K562 (cell line): ENCODE data around the gene RHOU. TPM values are rescaled to one million over a fixed set of nuclear protein-coding genes. Genes with fewer than 3 reads are reported as not detected.

Experiments used
- ATAC-seq: fragments of 200-7000 bp; cut with Tn5 transposase; 3 replicates; pipeline ENCODE4 v1.9.1; 2020; ENCODE audit warnings: moderate library complexity
- BruUV-seq: library from RNA; stranded (reverse); fragments of 400-500 nt; replicated peaks from 2 replicates; lab custom pipeline; 2021; lab: Mats Ljungman, UMichigan
- CTCF ChIA-PET: fragments of 300-600 bp; formaldehyde crosslinking; extraction: SDS; loops from one replicate; lab custom pipeline; 2021; ENCODE audit warnings: low intra/inter-chr PET ratio; lab: Yijun Ruan, JAX
- POLR2A ChIA-PET: fragments of 300-600, 350-650 bp; sonication (Branson Sonifier 250); formaldehyde crosslinking; extraction: SDS; loops from one replicate; lab custom pipeline; 2021; ENCODE audit warnings: antibody characterized with exemption, inconsistent platforms; lab: Yijun Ruan, JAX
- DNase-seq, 4 experiments: peaks; one replicate each; pipeline versions ENCODE4 v3.0.0 to v3.0.0-alpha.2; 2011 to 2018; ENCODE audit warnings: low spot score in 3 of 4, mixed read lengths in 3 of 4; ENCODE audit errors: extremely low read depth in 1 of 4
- FAIRE-seq: peaks from 2 replicates; lab custom pipeline; 2011; peaks lifted over from hg19 to GRCh38; lab: Jason Lieb, UNC
- H2AFZ ChIP-seq: 2 replicates; pipeline ENCODE4 v1.6.0; 2011; ENCODE audit warnings: low read depth, low read length, control low read depth, inconsistent platforms
- H3K27ac ChIP-seq: fragments of 200-600 bp; 3 replicates; pipeline ENCODE4 v1.8.0; 2011; ENCODE audit warnings: low read depth, mild to moderate bottlenecking, control low read depth, inconsistent platforms, low read length, moderate library complexity, mixed read lengths; ENCODE audit errors: extremely low read depth
- H3K27me3 ChIP-seq, 2 experiments: fragments of 300-600 bp in 1 of 2; 2 replicates in 1 of 2; 3 replicates in 1 of 2; pipeline versions ENCODE4 v1.6.0 to v1.8.0; 2011; ENCODE audit warnings: inconsistent platforms in 2 of 2, low read length in 2 of 2, mild to moderate bottlenecking in 1 of 2, mixed read lengths in 1 of 2, moderate library complexity in 1 of 2; ENCODE audit not compliant: control insufficient read depth in 2 of 2, insufficient read depth in 2 of 2
- H3K36me3 ChIP-seq: fragments of 300-600 bp; 3 replicates; pipeline ENCODE4 v1.8.0; 2011; ENCODE audit warnings: mild to moderate bottlenecking, low read length, inconsistent platforms; ENCODE audit not compliant: control insufficient read depth, insufficient read depth
- H3K4me1 ChIP-seq, 2 experiments: fragments of 200-600 bp in 1 of 2; replicated peaks in 1 of 2; 2 replicates in 1 of 2; 3 replicates in 1 of 2; pipeline versions ENCODE4 v1.5.1 to v1.8.0; 2011; ENCODE audit warnings: inconsistent platforms in 2 of 2, low read length in 2 of 2, mild to moderate bottlenecking in 1 of 2, mixed read lengths in 1 of 2, moderate library complexity in 1 of 2; ENCODE audit not compliant: control insufficient read depth in 2 of 2, insufficient read depth in 2 of 2
- H3K4me2 ChIP-seq: 2 replicates; pipeline ENCODE4 v1.6.1; 2011; ENCODE audit warnings: low read length, control low read depth, inconsistent platforms, mixed read lengths; ENCODE audit not compliant: insufficient read depth
- H3K4me3 ChIP-seq: fragments of 200-600 bp; sonication (generic), shearing (Covaris generic); 2 replicates; pipeline ENCODE4 v1.5.1; 2016; ENCODE audit warnings: control low read depth, inconsistent platforms
- H3K79me2 ChIP-seq: fragments of 200-600 bp; 3 replicates; pipeline ENCODE4 v1.8.0; 2011; ENCODE audit warnings: low read length, inconsistent platforms; ENCODE audit not compliant: control insufficient read depth, insufficient read depth
- H3K9ac ChIP-seq, 2 experiments: 2 replicates each; pipeline versions ENCODE4 v1.6.0 to v1.6.1; 2011; ENCODE audit warnings: low read depth in 2 of 2, low read length in 2 of 2, control low read depth in 1 of 2, inconsistent platforms in 1 of 2, mild to moderate bottlenecking in 1 of 2, mixed read lengths in 1 of 2; ENCODE audit not compliant: insufficient read depth in 1 of 2
- H3K9me1 ChIP-seq: one replicate; pipeline ENCODE4 v1.6.0; 2011; ENCODE audit warnings: inconsistent platforms, mild to moderate bottlenecking, low read length, moderate library complexity; ENCODE audit not compliant: control insufficient read depth, insufficient read depth
- H3K9me3 ChIP-seq: replicated peaks from 2 replicates; pipeline ENCODE4 v1.5.1; 2011; ENCODE audit warnings: low read depth, low read length, inconsistent platforms; ENCODE audit not compliant: control insufficient read depth, insufficient read depth
- H4K20me1 ChIP-seq: replicated peaks from 2 replicates; pipeline ENCODE4 v1.6.1; 2011; ENCODE audit warnings: low read length, inconsistent platforms, mixed read lengths; ENCODE audit not compliant: control insufficient read depth, insufficient read depth
- ATF7 ChIP-seq: fragments of 450-650 bp; IDR thresholded peaks from 2 replicates; pipeline ENCODE4 v1.7.1; 2014; ENCODE audit warnings: mild to moderate bottlenecking, moderate library complexity
- CSDE1 ChIP-seq, 2 experiments: fragments of 450-650 bp; IDR thresholded peaks; 2 replicates each; pipeline ENCODE4 v1.6.1; 2016; ENCODE audit warnings: mild to moderate bottlenecking in 1 of 2
- ESRRA ChIP-seq: fragments of 450-650 bp; IDR thresholded peaks from 2 replicates; pipeline ENCODE4 v1.6.1; 2014; ENCODE audit warnings: low read depth, mild to moderate bottlenecking, moderate library complexity, borderline replicate concordance
- LCOR ChIP-seq: sonication (generic); formaldehyde crosslinking; IDR thresholded peaks from 2 replicates; pipeline ENCODE4 v1.8.0; 2022; ENCODE audit warnings: mild to moderate bottlenecking, missing genetic modification reagents
- POLR2H ChIP-seq: IDR thresholded peaks from 2 replicates; pipeline ENCODE4 v1.6.1; 2016; ENCODE audit warnings: missing genetic modification characterization, low read depth, mild to moderate bottlenecking, control low read depth, missing compliant biosample characterization, moderate library complexity
- POLR3G ChIP-seq: IDR thresholded peaks from 2 replicates; pipeline ENCODE4 v1.6.1; 2011; ENCODE audit not compliant: insufficient read length, insufficient replicate concordance; ENCODE audit errors: extremely low read depth
- SRSF9 ChIP-seq: fragments of 200-400 bp; formaldehyde crosslinking; IDR thresholded peaks from 2 replicates; pipeline ENCODE4 v1.6.1; 2017; ENCODE audit warnings: low read depth, low read length, borderline replicate concordance
- TARDBP ChIP-seq: fragments of 450-650 bp; IDR thresholded peaks from 2 replicates; pipeline ENCODE4 v1.6.1; 2016
- TBL1XR1 ChIP-seq, 2 experiments: IDR thresholded peaks; 2 replicates each; pipeline ENCODE4 v1.6.1; 2012; ENCODE audit warnings: improper control_type of control experiment in 2 of 2, low read length in 2 of 2, mild to moderate bottlenecking in 1 of 2
- ZNF263 ChIP-seq: sonication (generic); formaldehyde crosslinking; IDR thresholded peaks from 2 replicates; pipeline ENCODE4 v1.8.0; 2022; ENCODE audit warnings: mild to moderate bottlenecking, missing genetic modification reagents, borderline replicate concordance
- WGBS: fragments of 100-300 bp; shearing (Covaris generic); methylation state at CpG from one replicate; pipeline ENCODE4 v1.1.6; 2016; ENCODE audit warnings: low coverage, mixed read lengths; ENCODE audit not compliant: insufficient coverage; ENCODE audit errors: missing lambda C conversion rate; 5-methylcytosine and 5-hydroxymethylcytosine counted together
- in situ Hi-C: fragments of 300-500 bp; cut with MboI; formaldehyde crosslinking; loops from 4 replicates; pipeline ENCODE4 v1.15.0; 2018; ENCODE audit warnings: inconsistent platforms, mixed read lengths
- intact Hi-C: fragments of 100-400 bp; cut with micrococcal nuclease; formaldehyde crosslinking; loops from 2 replicates; pipeline ENCODE4 v1.14.2; 2022
- polyA plus RNA-seq, 8 experiments: library from polyadenylated mRNA; depleted of rRNA in 4 of 8; stranded (reverse) in 5 of 8; unstranded in 3 of 8; fragments of >200 nt; fragmentation: Nextera tagmentation in 2 of 8; fragmentation: Illumina TruSeq in 1 of 8; extraction: Ambion mirVana in 2 of 8; extraction: Trizol in 1 of 8; gene quantifications; 2 replicates each; pipeline versions ENCODE4 v1.2.1 to v1.2.3, GENCODE V29; 2011 to 2014; ENCODE audit warnings: inconsistent platforms in 1 of 8, missing spikeins in 1 of 8
- total RNA-seq, 7 experiments: library from RNA; depleted of rRNA in 6 of 7; stranded (reverse); fragments of >200 nt in 6 of 7; fragmentation: Illumina TruSeq in 2 of 7; extraction: Trizol in 2 of 7; gene quantifications; 2 replicates each; pipeline versions ENCODE4 v1.2.1 to v1.2.3, GENCODE V29; 2011 to 2021; ENCODE audit warnings: low replicate concordance in 1 of 7
- TF ChIP-seq, protein P1 (sequence below), 2 experiments: fragments of 450-650 bp in 1 of 2; sonication (generic) in 1 of 2; formaldehyde crosslinking; conservative IDR thresholded peaks; 2 replicates each; pipeline versions ENCODE4 v1.4.0 to v1.8.1; 2020 to 2022; ENCODE audit warnings: mild to moderate bottlenecking in 1 of 2, missing genetic modification reagents in 1 of 2
- TF ChIP-seq, protein P2 (sequence below): fragments of 200-400 bp; formaldehyde crosslinking; IDR thresholded peaks from 2 replicates; pipeline ENCODE4 v1.6.1; 2017; ENCODE audit warnings: mild to moderate bottlenecking, low read depth, low read length, moderate library complexity
- TF ChIP-seq, protein P3 (sequence below): fragments of 250-450 bp; sonication (Bioruptor Pico); IDR thresholded peaks from 2 replicates; pipeline ENCODE4 v1.5.0; 2020; ENCODE audit warnings: mild to moderate bottlenecking
- TF ChIP-seq, protein P4 (sequence below): fragments of 450-650 bp; IDR thresholded peaks from 2 replicates; pipeline ENCODE4 v1.6.1; 2017; ENCODE audit warnings: antibody characterized with exemption, mild to moderate bottlenecking

The RHOU gene
- total and polyA plus RNA-seq, 9 of the 15 experiments (the other 6 are each of a cell fraction or from before 2014, with no cell fraction given) = 0.07 TPM; not detected in 8

DNA sequence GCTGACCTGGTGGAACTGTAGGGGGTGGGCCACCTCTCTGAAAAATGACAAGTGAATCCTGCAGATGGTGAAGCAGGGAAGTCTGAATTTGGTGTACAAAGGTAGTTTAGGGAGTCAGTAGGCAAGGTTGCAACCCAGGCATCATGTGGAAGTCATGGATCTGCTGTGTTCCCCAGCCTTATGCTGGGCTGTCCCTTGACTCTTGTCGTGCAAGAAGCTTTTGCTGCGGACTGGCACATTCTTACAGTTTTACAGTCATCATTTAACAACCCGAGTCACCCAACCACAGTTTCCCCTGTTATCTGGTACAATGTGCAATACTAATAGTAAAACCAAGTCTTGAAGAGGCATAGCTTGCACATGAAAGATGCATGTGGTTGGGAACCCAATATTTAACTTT, 13.2 kb downstream of the RHOU start:
- DNase-seq (no peak), ATAC-seq (no peak), FAIRE-seq (no peak)
- BruUV-seq = no TSS peak
- intact Hi-C loops = no loop called here
- Histone ChIP-seq H3K36me3 (no peaks in the 10 kb centered on the region), H3K4me1 (no peaks in the 10 kb centered on the region), H3K9ac (no peak overlapping the region), H3K4me2 (no peak overlapping the region), H2AFZ (no peak overlapping the region), H3K79me2 (no peaks in the 10 kb centered on the region), H3K27me3 (peaks cover 2 to 5% of the 10 kb centered on the region in 2 experiments; a peak in 4 of 5 replicates), H3K9me3 (no peaks in the 10 kb centered on the region), H3K27ac (no peak overlapping the region), H4K20me1 (no peaks in the 10 kb centered on the region), H3K9me1 (no peaks in the 10 kb centered on the region), H3K4me3 (no peak overlapping the region)
- CTCF ChIA-PET = no interaction called here
- POLR2A ChIA-PET = interaction anchor here (1.0 kb wide), 1 partner anchor 9 kb away, joined by 4 read pairs; no protein-coding TSS in a partner anchor
- in situ Hi-C loops = no loop called here
- WGBS = 2% methylated on average over 3 of the region's 3 CpGs
- TF ChIP-seq POLR3G = no peak
- TF ChIP-seq SRSF9 = no peak
- TF ChIP-seq, protein P1, sequence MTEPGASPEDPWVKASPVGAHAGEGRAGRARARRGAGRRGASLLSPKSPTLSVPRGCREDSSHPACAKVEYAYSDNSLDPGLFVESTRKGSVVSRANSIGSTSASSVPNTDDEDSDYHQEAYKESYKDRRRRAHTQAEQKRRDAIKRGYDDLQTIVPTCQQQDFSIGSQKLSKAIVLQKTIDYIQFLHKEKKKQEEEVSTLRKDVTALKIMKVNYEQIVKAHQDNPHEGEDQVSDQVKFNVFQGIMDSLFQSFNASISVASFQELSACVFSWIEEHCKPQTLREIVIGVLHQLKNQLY (CRISPR knock-in tag; conservative IDR thresholded peaks at IDR 0.05) = no peak
- no peak for TF ChIP-seq CSDE1 (IDR thresholded peaks at IDR 0.05)
- TF ChIP-seq, protein P2, sequence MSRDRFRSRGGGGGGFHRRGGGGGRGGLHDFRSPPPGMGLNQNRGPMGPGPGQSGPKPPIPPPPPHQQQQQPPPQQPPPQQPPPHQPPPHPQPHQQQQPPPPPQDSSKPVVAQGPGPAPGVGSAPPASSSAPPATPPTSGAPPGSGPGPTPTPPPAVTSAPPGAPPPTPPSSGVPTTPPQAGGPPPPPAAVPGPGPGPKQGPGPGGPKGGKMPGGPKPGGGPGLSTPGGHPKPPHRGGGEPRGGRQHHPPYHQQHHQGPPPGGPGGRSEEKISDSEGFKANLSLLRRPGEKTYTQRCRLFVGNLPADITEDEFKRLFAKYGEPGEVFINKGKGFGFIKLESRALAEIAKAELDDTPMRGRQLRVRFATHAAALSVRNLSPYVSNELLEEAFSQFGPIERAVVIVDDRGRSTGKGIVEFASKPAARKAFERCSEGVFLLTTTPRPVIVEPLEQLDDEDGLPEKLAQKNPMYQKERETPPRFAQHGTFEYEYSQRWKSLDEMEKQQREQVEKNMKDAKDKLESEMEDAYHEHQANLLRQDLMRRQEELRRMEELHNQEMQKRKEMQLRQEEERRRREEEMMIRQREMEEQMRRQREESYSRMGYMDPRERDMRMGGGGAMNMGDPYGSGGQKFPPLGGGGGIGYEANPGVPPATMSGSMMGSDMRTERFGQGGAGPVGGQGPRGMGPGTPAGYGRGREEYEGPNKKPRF = no peak
- no peak for TF ChIP-seq TARDBP
- TF ChIP-seq LCOR (CRISPR knock-in tag) = no peak
- TF ChIP-seq TBL1XR1 (IDR thresholded peaks at IDR 0.05; ENCODE audit: low read length in 2 of 2) = no peak
- TF ChIP-seq ATF7 = no peak
- TF ChIP-seq POLR2H = no peak
- TF ChIP-seq, protein P3, sequence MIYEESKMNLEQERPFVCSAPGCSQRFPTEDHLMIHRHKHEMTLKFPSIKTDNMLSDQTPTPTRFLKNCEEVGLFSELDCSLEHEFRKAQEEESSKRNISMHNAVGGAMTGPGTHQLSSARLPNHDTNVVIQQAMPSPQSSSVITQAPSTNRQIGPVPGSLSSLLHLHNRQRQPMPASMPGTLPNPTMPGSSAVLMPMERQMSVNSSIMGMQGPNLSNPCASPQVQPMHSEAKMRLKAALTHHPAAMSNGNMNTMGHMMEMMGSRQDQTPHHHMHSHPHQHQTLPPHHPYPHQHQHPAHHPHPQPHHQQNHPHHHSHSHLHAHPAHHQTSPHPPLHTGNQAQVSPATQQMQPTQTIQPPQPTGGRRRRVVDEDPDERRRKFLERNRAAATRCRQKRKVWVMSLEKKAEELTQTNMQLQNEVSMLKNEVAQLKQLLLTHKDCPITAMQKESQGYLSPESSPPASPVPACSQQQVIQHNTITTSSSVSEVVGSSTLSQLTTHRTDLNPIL (CRISPR knock-in tag) = no peak
- no peak for TF ChIP-seq ZNF263 (CRISPR knock-in tag)
- TF ChIP-seq ESRRA = no peak
- TF ChIP-seq, protein P4, sequence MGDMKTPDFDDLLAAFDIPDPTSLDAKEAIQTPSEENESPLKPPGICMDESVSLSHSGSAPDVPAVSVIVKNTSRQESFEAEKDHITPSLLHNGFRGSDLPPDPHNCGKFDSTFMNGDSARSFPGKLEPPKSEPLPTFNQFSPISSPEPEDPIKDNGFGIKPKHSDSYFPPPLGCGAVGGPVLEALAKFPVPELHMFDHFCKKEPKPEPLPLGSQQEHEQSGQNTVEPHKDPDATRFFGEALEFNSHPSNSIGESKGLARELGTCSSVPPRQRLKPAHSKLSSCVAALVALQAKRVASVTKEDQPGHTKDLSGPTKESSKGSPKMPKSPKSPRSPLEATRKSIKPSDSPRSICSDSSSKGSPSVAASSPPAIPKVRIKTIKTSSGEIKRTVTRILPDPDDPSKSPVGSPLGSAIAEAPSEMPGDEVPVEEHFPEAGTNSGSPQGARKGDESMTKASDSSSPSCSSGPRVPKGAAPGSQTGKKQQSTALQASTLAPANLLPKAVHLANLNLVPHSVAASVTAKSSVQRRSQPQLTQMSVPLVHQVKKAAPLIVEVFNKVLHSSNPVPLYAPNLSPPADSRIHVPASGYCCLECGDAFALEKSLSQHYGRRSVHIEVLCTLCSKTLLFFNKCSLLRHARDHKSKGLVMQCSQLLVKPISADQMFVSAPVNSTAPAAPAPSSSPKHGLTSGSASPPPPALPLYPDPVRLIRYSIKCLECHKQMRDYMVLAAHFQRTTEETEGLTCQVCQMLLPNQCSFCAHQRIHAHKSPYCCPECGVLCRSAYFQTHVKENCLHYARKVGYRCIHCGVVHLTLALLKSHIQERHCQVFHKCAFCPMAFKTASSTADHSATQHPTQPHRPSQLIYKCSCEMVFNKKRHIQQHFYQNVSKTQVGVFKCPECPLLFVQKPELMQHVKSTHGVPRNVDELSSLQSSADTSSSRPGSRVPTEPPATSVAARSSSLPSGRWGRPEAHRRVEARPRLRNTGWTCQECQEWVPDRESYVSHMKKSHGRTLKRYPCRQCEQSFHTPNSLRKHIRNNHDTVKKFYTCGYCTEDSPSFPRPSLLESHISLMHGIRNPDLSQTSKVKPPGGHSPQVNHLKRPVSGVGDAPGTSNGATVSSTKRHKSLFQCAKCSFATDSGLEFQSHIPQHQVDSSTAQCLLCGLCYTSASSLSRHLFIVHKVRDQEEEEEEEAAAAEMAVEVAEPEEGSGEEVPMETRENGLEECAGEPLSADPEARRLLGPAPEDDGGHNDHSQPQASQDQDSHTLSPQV = no peak
